Stimulated activated CD4-positive, alpha-beta T cell treated with anti-CD3 and anti-CD28 coated beads, Interleukin-2, amount 100 ng/mL, for 24 hours (primary cell): ENCODE results near the gene ADAMTS20.
"Not testable (repeated sequence)": the region's sequence is repeated elsewhere in the genome, so short reads cannot be mapped to it uniquely, and the experiment has no call there.

Source experiments
- DNase-seq, 2 donors: peaks; one replicate each; pipeline ENCODE4 v3.0.0-alpha.2; 2020

Gene ADAMTS20

GRCh38 chr12:43551971-43552559, at the start of gene ADAMTS20:
ADAMTS20 (minus strand) TSS chr12:43552203; CDS start chr12:43551921, 282 bp downstream.
- no peak for DNase-seq

- DNase-seq = no peak
Measured at GRCh38 chr12:43599708-43600107, 47.7 kb upstream of the ADAMTS20 start.

- no peak for DNase-seq
Measured at GRCh38 chr12:43599066-43599465, 47.1 kb upstream of the ADAMTS20 start.

GRCh38 chr12:43590307-43590706, 38.3 kb upstream of the ADAMTS20 start:
- no peak for DNase-seq

- DNase-seq = no peak
Measured at GRCh38 chr12:43586646-43587245, 34.7 kb upstream of the ADAMTS20 start.

- no peak for DNase-seq
Measured at GRCh38 chr12:43585676-43586075, 33.7 kb upstream of the ADAMTS20 start.

- DNase-seq = no peak
Measured at GRCh38 chr12:43580601-43581000, 28.6 kb upstream of the ADAMTS20 start.

GRCh38 chr12:43579206-43579605, 27.2 kb upstream of the ADAMTS20 start:
- no peak for DNase-seq

- no peak for DNase-seq
Measured at GRCh38 chr12:43578782-43579181, 26.8 kb upstream of the ADAMTS20 start.

- no peak for DNase-seq
Measured at GRCh38 chr12:43577381-43577780, 25.4 kb upstream of the ADAMTS20 start.

GRCh38 chr12:43576162-43576561, 24.2 kb upstream of the ADAMTS20 start:
- DNase-seq = no peak

- DNase-seq = no peak
Measured at GRCh38 chr12:43571885-43572284, 19.9 kb upstream of the ADAMTS20 start.

GRCh38 chr12:43556057-43556456, 4.1 kb upstream of the ADAMTS20 start:
- DNase-seq = no peak

- DNase-seq = peak in 1 of 2 donors; percentile 1
Measured at GRCh38 chr12:43551279-43551970, 578 bp downstream of the ADAMTS20 start.

GRCh38 chr12:43550831-43551271, 1.2 kb downstream of the ADAMTS20 start:
- no peak for DNase-seq

GRCh38 chr12:43544703-43545102, 7.3 kb downstream of the ADAMTS20 start:
- no peak for DNase-seq

- no peak for DNase-seq
Measured at GRCh38 chr12:43540470-43540869, 11.5 kb downstream of the ADAMTS20 start.

GRCh38 chr12:43537675-43538074, 14.3 kb downstream of the ADAMTS20 start:
- DNase-seq = not testable (repeated sequence)

GRCh38 chr12:43516045-43516444, 36.0 kb downstream of the ADAMTS20 start:
- DNase-seq = no peak

GRCh38 chr12:43501703-43502102, 50.3 kb downstream of the ADAMTS20 start:
- DNase-seq = no peak

GRCh38 chr12:43493261-43493797, 58.7 kb downstream of the ADAMTS20 start:
- DNase-seq = no peak

- no peak for DNase-seq
Measured at GRCh38 chr12:43482311-43483085, 69.5 kb downstream of the ADAMTS20 start.

GRCh38 chr12:43480591-43480990, 71.4 kb downstream of the ADAMTS20 start:
- no peak for DNase-seq
